HG02610 (cell line): ENCODE measurements around the gene FBXO15.

Experiments used
- ATAC-seq: cut with Tn5 transposase; IDR thresholded peaks from one replicate; pipeline ENCODE4 v1.9.1; 2021; ENCODE audit warnings: mild to moderate bottlenecking, moderate library complexity; ENCODE audit not compliant: unreplicated experiment

Gene FBXO15

DNA sequence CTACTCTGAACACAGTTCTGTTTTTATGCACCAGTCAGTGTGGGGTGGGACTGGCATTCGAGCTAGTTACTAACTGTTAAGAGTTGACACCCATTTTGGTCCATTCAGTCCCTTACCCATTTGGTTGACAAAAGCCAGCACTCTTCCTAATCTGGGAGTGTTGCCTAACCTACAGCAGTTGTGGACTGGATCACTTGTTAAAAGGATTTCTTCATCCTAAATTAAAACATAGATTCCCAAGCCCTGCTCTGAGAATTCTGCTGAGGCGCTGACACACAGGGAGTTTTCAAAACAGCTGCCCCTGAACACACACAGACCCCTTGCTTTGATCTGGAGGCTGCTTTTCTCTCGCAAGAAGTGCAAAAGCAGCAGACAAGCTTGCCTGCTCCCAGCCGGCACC is 7.1 kb upstream of the FBXO15 start:
- ATAC-seq: no peak

DNA sequence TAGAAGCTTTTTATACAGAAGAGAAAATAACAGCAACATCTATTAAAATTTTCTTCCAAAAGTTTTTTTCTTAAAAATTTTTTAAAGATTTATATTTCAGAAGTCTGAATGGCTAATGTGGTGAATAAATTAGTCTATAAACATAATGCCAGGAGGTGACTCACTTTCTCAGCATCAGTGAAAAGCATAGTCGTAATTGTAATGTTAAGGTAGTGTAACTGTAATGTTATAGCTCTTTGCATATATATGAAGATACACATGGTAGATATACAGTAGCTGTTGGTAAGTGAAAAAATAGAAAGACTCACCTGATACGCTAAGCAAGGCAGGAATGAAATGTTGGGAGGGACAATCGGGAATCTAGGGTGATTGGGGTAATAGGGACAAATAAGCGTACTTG is 6.2 kb upstream of the FBXO15 start:
- no peak for ATAC-seq

DNA sequence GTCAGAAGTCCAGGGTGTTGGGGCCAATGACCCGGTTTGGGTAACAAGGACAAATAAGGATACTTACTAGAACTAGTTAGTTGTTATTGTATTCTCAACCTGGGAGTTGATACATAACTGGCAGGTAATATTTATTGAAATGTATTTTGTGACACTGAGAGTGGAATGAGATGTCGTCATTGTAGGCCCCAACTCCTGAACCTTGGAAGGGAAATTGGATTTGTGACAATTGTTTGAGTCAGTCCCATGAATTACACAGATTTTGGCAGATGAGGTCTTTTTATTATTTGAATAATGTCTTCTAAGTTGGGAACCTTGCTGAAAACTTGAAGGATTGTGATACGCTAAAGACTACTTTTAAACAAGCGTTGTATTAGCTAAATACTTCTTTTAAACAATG is 5.7 kb upstream of the FBXO15 start:
- no peak for ATAC-seq

DNA sequence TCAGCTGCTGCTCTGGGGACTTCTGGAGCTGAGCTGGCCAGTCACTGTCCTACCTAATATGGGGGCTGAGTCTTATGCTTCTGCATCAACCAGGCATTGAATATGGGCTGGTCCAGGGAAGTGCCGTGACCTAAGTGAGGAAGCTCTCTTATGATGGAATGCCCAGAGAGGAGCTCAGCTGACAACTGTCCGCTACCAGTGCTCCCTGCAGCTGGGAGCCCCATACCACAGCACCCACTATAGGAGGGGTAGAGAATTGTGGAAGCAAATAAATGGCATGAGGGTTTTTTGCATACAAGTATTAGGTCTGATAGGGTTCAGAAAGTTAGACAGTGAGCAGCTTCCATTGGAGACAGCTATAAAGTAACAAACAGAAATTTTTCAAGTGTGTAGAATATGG is 5.2 kb upstream of the FBXO15 start:
- ATAC-seq: no peak

DNA sequence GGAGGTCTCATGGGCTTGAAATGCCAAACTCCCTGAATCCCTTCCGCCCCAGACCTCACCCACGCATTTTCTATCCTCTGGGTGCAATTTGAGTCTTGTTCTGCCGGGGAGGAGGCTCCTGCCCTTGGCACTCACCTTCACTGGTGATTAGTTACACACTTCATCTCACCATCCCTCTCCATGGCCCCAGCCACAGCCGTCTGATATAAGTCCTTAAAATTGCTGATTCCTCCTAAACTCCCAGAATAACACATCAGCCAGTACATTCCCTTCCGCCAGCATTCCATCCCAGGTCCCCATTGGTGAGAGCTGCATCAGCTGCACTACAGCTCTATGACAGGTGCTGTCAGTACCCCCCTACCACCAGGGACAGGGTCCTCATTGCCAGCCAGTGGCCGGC is 4.6 kb upstream of the FBXO15 start:
- ATAC-seq: no peak

DNA sequence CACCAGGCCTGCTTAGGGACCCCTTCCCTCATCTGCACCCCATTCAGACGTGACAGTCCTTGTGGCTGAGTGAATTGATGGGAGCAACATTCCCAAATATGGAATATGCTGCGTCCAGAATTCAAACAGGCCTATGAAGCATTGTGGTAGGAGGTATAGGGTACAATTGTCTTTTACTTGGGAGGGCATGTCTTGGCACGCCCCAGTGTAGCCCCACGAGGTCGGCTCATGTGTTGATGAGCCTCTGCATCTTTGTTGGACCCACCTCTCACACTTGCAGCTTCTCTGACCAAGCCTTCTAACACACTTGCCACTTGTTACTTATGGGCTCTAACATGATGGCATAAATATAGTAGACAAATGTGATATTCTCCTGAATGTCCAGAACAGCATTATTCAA is 2.2 kb upstream of the FBXO15 start:
- no peak for ATAC-seq

DNA sequence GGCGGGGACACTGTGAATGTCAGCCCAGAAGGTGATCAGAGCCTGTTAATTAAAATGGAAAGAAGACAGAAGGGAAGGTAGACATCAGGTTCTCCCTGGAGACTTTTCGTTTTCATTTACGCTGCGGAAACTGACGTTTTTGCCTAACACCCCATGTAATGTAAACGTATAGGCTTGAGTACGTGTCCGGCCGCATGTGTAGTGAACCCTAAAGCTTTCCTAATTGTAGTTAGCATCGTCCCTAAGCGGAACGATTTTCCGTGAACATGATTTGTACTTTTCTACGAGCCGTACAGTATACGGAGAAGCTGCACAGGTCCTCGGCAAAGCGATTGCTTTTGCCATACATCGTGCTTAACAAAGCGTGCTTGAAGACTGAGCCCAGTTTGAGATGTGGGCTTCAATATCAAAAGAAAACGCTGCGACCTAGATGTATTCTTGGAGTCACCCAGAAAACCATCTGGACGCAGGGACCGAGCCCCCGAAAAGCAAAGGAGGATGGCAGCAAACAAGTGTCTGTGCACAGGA is 973 bp upstream of the FBXO15 start:
- peak; percentile 14 for ATAC-seq

DNA sequence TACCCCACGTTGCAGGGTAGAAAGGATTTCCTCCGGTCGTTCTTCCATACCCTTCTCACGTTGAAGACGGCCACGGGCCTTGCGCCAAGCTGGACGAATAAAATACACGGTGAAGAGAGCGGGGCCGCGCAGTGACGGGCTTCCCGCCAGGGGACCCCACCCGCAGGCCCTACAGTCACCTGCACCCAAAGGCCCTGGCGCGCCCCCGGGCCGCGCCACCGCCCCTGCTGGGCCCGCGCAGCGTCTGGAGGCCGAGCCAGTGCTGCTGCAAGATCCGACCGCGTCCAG is 199 bp downstream of the FBXO15 start:
- ATAC-seq: no peak

DNA sequence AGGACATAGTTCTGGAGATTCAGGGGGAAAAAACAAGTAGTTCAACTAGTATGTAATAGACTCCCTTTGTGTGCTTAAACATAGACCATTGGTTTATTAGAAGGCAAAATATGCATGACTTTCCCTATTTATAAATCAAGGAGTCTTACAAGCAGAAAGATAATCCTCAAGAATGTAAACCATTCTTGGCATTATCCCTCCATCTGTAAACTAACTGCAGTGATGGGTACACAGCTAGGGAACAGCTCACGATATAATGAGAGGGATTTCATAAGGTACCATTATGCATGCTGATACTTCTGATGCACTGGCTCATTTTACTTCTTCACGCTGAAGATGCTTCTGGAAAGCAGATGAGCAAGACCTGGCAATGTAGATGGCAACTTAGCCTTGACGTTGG is 878 bp downstream of the FBXO15 start:
- no peak for ATAC-seq

DNA sequence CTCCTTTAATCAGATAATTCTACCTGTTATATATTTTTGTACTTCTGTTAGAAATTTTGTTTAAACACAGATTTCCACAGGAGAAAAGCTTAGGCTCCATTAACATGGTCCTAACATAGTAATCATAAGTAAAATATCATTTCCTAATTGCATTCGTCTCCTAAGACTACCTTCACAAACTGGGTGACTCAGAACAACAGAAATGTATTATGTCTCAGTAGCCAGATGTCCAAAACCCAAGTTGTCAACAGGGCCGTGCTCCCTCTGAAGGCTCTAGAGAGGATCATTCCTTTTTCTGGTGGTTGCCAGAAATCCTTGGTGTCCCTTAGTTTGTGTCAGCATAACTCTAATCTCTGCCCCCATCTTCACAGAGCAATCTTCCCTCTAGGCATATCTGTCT is 5.4 kb downstream of the FBXO15 start:
- no peak for ATAC-seq

DNA sequence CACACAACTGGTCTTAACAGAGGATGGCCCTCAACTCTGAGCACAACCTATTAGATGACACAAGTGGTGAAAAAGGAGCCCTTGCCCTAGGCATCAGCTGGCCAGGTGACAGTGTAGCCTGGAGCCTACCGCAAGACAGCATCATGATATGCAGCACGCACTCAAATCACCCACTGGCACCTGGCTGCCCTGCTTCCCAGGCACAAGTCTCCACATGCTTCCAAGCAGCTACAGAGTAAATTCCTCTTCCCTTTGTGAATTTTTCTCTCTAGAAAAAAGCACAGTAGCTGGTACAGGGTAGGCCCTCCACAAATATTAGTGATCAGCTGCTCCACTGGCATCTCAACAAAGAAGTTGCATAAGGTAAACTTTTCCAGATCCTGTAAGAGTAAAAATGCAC is 6.0 kb downstream of the FBXO15 start:
- ATAC-seq: no peak

DNA sequence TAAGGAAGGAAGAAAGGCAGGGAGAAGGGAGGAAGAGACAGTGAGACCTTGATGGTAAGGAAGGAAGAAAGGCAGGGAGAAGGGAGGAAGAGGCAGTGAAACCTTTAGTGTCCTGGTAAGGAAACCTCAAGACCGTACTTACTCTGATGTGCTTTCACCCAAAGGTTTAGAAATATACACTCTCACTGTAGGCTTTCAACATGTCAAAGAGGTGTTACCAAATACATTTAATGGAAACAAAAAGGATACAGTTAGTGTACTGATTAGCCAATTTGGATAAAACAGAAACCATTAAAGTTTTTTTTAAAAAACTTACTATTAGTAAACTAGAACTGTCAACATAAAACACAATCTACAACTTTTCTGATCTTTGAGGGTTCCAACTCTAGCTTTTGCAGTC is 7.1 kb downstream of the FBXO15 start:
- no peak for ATAC-seq

DNA sequence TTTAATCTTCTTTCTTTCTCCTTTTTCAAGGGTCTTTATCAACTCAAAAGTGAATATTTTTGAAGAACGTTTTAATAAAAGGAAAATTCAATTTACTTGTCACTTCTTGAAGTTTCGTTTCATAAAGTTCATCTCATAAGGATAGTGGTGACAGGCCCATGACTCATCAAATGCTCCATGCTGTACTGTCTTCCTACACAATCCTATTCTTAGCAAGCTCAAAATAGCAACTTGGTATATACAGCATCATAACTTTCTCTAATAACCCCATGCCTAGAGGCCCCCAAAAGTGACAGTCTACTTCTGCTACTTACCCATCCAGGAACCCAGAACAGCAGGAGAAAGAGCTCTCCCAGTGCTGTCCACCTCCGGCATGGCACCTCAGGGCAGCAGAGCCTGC is 7.7 kb downstream of the FBXO15 start:
- ATAC-seq: peak; percentile 66

DNA sequence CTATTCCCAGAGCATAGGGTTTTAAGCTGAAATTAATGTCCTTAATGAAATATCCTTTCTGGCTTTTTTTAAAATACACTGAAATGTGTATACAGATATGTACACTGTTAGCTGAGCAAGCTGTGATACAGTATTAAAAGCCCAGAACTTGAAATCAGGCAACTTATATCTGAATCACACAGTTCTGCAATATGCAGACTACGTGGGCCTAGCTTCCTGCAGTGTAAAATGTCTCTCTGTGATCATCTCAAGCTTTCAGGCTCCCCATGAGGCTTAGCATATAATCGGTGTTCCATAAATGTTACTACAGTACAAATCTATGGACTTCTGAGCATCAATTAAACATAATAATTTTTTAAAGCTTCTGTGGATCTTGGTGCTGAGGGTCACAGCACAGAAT is 8.2 kb downstream of the FBXO15 start:
- peak; percentile 24 for ATAC-seq

DNA sequence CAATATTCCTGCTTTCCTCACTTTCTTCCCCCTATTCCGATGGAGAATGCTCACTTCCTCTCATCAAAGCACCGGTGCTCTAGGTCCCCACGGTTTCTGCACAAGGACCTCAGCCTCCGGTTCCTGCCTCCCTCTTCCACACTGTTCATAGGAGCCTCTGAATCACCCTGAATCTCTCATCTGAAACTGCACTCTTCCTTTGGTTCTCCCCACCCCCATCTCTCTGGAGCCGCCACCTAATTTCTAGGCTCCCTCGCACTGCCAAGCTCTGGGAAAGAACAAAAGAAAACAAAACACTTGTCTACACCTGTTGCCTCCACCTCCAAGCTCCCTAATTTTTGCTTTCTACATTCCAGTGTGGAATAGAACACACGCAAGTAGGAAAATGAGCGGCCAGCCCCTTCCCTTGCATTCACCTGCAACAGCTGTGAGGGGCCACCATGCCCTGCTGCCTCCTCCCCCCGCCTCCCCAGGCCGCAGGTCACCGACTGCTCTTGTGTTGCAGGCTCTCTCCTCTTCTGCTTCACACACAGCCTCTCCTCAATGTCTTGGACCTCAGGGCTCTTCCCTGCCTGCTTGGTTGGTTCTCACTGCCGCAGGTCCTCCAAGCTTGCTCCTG is 9.6 kb downstream of the FBXO15 start:
- no peak for ATAC-seq

DNA sequence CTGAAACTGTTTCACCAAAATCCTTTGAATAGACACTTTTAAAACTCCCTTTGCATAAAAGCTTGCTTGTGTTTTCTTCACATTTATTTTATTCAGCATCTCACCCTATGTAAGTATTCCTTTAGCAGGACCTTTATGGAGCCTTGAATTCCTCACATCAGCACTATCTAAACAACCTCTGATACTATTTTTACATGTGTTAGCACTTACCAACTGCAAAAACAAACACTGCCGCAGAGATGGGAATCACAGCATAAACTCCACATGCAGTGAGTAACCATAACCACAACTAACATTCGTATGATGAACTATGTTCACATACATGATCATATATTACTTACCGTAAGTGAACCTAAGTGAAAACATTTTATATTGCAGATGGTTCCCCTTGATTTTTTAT is 15.4 kb downstream of the FBXO15 start:
- no peak for ATAC-seq

DNA sequence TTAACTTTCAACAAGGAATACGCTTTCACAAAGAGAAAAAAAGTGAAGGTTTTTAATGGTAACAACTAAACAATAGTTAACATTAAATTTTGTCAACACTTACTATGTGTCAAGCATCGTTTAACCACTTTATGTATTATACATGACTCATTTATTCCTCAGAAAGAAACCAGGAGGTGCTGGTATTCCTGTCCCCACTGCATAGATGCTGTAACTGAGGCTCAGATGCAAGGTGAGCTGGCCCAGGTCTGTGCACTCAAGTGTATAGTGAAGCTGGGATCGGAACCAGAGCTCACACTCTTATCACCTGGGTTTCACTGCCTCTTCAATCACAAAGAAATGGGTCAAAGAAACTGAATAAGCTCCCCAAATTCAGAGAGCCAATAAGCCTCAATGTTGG is 16.5 kb downstream of the FBXO15 start:
- ATAC-seq: no peak

DNA sequence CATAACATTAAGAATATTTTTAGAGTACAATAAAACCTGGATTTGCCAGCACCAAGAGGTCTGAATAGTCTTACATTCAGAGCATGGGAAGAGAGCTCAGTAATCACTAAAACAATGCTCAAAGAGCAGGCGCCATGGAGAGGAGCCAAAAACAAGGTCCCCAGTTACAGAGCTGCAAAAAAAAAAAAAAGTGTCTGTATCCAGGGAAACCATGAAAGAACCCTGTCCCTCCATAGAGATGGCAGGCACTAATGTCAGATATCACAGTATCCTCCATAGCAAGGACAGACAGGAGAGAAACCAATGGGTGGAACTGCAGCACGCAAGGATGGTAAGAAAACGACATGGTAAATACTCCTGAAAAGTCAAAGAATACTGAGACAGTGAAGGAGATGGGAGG is 19.5 kb downstream of the FBXO15 start:
- no peak for ATAC-seq

DNA sequence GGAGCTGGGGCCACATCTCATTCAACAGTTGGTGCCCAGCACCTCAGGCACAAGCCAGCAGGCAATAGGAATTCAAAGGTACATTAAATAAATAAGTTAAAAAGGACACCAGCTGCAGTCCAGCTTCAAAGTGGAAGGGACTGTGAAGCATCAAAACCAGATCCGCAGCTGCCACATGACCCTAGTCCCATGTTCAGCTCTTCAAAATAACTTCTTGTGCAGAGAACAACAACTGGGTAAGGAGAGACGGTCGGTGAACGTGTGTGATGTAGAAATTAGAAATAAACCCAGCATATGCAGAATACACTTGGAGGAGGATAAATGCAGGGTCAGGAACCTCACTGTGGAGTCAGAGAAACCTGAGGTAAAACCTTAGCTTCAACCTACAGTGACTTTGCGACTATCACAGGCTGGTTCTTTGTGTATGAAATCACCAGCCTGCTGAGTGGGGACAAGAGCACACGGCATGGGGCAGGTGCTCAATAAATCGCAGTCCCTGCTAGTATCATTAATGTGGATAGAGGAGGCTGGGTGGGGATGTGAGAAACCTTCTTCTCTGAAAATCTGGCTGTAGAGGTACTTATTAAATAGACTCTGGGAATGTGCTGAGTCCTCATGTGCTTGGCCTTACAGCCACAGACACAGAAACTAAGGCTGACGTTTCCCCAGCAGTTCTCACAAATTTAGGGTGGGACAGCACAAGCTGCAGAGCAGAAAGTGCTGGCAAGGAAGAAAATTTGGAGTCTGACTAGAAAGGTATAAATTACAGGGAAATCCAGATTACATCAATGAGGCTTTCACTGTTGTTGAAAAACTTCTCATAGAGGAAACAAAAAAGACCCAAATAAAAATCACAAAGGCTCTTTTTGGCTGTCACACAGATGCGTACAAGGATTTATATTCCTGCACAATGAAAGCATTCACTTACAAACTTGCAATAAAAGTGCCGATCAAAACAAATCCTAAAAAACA is 20.7 kb downstream of the FBXO15 start:
- no peak for ATAC-seq

DNA sequence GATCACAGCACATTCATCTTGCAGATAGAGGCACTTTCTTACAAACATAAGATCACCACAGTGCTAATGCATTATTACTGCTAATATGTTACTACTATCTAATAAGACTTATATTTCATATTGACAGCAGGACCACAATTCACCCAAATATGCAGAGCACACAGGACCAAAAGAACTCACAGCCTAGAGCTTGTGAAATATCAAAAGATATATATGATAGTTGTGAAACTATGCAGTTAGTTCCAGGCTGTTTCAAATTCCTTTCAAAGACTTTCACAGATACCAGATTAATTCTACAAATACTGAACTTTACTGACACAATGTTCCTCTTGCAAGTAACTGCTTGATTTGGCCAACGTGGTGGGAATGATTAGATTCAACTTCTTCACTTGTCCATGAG is 23.0 kb downstream of the FBXO15 start:
- ATAC-seq: no peak

DNA sequence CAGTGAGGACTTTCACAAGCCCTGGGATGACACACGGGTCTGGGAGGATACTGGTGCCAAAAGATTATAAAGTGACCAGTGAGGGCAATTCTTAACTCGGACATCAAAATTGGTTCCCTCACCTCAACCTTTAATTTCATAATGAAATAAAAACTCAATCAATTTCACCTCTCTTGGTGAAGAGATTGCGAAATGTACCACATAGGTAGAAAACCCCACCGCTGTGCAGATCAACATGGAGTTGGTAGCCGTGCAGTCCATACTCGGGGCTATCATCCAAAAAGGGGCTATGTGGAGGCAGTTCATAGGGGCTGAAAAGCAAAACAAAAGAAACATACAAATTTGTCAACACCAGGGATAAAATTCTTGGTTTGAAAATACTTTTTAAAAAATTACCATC is 24.4 kb downstream of the FBXO15 start:
- no peak for ATAC-seq
